ENCODE results near the gene HSPBP1. TPM values are rescaled to one million over a fixed set of nuclear protein-coding genes. Genes with fewer than 3 reads are reported as not detected.

HSPBP1 gene
- total and polyA plus RNA-seq, 7 donors, result 19.7 to 62.7 (median 30.5) TPM

DNA sequence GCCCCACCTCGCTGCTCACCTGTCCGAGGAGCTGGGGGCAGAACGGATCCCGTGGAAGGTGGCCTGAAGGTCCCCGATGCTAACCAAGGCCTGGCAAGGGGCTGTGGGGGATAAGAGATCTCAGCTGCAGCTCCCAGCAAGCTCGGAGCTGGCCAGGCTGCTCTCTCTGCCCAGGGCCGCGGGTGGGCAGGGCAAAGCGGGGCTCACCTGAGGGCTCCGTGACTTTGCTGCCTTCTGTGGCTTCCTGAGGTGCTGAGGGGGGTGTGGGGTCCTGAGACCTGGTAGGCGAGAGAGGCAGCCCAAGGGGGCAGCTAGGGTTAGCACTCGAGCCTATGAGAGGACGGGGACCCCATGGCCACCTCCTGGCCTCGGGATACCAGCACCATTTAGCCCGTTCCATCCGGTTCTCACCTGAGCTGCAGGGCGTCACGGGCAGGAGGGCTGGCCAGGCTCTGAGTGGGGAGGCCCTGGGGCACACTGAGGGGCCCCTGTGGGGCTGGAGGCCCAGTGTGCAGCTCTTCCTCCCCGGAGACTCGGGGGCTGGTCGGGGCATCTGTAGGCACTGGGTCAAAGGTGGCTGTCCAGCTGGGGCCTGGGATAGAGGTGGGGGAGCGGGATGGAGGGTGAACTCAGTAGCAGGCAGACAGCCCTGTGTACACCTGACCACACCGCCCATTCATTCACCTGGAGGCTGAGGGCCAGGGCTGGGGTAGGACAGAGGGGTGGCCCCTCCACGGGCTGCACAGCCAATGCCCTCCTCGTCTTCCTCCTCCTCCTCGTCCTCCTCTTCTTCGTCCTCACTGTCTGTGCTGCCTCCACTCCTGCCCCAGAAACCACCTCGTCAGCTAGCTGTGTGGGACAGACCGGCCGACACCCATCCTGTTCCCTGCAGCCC lies 48.3 kb downstream of the HSPBP1 start:
- TF ChIP-seq POLR2AphosphoS5 (IDR thresholded peaks at IDR 0.05) (no peak), POLR2A (IDR thresholded peaks at IDR 0.05) (no peak)
- H3K4me1 ChIP-seq, result peaks cover 0 to 24% (median 19%) of the 10 kb centered on the region in 4 donors
- H3K36me3 ChIP-seq, result peaks cover 30 to 76% (median 47%) of the 10 kb centered on the region in 4 donors
- WGBS, 2 donors, result 95% methylated on average over 30 of the region's 30 CpGs
- H3K27me3 ChIP-seq, result no peaks in the 10 kb centered on the region
- H3K4me3 ChIP-seq, result no peak overlapping the region
- intact Hi-C loops (cut with DNase I), result no loop called here
- no peak overlapping the region for H3K27ac ChIP-seq
- peak; percentile 56 for DNase-seq
- no peaks in the 10 kb centered on the region for H3K9me3 ChIP-seq

DNA sequence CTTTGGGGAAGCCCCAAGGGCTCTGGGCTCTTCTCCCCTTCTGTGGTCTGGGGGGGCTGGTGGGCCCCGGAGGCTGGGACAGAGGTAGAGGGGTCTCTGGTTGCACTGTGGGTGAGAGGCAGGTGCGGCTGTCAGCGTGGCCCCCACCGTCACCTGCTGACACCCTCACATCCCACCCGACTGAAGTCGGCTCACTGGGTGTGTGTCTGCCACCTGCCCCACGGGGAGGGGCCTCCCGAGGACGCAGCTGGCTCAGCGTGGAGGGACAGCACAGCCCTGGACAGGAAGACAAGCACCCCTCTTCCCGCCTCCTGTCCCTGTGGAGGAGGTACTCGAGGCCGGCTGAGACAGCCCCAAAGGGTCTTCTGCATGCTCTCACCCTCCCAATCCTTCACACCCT lies 49.1 kb downstream of the HSPBP1 start:
- peaks cover 0 to 24% (median 19%) of the 10 kb centered on the region in 4 donors for H3K4me1 ChIP-seq
- 91 to 92% methylated on average over 13 of the region's 13 CpGs for WGBS, 2 donors
- H3K27ac ChIP-seq, result no peak overlapping the region
- H3K9me3 ChIP-seq, result no peaks in the 10 kb centered on the region
- intact Hi-C loops (cut with DNase I), result no loop called here
- peaks cover 23 to 75% (median 39%) of the 10 kb centered on the region in 4 donors for H3K36me3 ChIP-seq
- no peaks in the 10 kb centered on the region for H3K27me3 ChIP-seq
- no peak overlapping the region for H3K4me3 ChIP-seq
- no peak for DNase-seq
- TF ChIP-seq POLR2A (IDR thresholded peaks at IDR 0.05) (no peak), POLR2AphosphoS5 (IDR thresholded peaks at IDR 0.05) (no peak), EP300 (IDR thresholded peaks at IDR 0.05) (no peak)
- TF ChIP-seq, protein P1, sequence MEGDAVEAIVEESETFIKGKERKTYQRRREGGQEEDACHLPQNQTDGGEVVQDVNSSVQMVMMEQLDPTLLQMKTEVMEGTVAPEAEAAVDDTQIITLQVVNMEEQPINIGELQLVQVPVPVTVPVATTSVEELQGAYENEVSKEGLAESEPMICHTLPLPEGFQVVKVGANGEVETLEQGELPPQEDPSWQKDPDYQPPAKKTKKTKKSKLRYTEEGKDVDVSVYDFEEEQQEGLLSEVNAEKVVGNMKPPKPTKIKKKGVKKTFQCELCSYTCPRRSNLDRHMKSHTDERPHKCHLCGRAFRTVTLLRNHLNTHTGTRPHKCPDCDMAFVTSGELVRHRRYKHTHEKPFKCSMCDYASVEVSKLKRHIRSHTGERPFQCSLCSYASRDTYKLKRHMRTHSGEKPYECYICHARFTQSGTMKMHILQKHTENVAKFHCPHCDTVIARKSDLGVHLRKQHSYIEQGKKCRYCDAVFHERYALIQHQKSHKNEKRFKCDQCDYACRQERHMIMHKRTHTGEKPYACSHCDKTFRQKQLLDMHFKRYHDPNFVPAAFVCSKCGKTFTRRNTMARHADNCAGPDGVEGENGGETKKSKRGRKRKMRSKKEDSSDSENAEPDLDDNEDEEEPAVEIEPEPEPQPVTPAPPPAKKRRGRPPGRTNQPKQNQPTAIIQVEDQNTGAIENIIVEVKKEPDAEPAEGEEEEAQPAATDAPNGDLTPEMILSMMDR (IDR thresholded peaks at IDR 0.05), result no peak

DNA sequence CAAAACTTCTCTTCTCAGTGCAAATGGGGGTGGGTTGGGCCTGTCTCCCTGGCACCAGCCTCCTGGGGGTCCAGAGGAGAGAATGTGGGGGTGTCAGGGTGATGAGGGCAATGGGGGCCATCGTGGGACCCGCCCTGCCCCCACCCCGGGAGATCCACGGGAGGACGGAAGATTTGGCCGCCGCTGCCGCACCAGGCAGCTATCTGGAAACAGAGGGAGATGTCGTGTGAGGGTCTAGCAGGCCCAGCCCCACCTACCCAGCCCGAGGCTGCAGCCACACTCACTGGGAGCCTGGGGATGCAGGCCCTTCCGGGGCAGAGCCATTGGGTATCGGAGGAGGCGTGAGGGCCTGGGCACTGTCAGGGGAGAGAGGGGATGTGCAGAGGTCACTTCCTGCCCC lies 49.6 kb downstream of the HSPBP1 start:
- no peaks in the 10 kb centered on the region for H3K9me3 ChIP-seq
- no peak overlapping the region for H3K27ac ChIP-seq
- WGBS, 2 donors, result 89 to 91% methylated on average over 13 of the region's 13 CpGs
- peaks cover 0 to 24% (median 19%) of the 10 kb centered on the region in 4 donors for H3K4me1 ChIP-seq
- DNase-seq, result no peak
- intact Hi-C loops (cut with DNase I), result no loop called here
- TF ChIP-seq POLR2A (IDR thresholded peaks at IDR 0.05), result no peak
- no peak overlapping the region for H3K4me3 ChIP-seq
- peaks cover 23 to 74% (median 38%) of the 10 kb centered on the region in 4 donors for H3K36me3 ChIP-seq
- H3K27me3 ChIP-seq, result no peaks in the 10 kb centered on the region

DNA sequence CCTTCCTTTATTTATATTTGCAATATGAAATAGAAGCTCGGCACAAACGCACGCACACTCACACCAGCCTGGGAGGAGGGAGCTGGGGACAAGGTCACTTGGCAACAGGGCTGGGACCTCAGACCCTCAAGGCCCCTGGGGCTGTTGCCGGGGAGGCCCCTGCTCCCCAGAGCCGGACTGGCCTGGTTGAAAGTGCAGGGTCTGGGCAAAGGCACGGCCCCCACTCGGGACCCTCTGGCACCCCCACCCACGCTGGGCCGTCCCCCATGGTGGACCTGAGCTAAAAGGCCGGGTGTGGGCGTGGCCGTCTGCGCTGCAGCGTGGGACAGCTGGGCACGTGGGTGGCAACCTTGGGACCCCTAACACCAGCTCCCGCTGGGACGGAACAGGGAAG lies 50.1 kb downstream of the HSPBP1 start:
- TF ChIP-seq POLR2A (IDR thresholded peaks at IDR 0.05), result no peak
- no peak for TF ChIP-seq POLR2AphosphoS5 (IDR thresholded peaks at IDR 0.05)
- TF ChIP-seq, protein P1 (IDR thresholded peaks at IDR 0.05), result no peak
- no peak for TF ChIP-seq EP300 (IDR thresholded peaks at IDR 0.05)
- Histone ChIP-seq H3K4me1 (peaks cover 0 to 24% (median 19%) of the 10 kb centered on the region in 4 donors), H3K9me3 (no peaks in the 10 kb centered on the region), H3K27ac (no peak overlapping the region), H3K27me3 (no peaks in the 10 kb centered on the region), H3K4me3 (no peak overlapping the region), H3K36me3 (peaks cover 23 to 68% (median 37%) of the 10 kb centered on the region in 4 donors)
- intact Hi-C loops (cut with DNase I), result no loop called here
- 84 to 89% methylated on average over 17 of the region's 17 CpGs for WGBS, 2 donors
- no peak for DNase-seq

DNA sequence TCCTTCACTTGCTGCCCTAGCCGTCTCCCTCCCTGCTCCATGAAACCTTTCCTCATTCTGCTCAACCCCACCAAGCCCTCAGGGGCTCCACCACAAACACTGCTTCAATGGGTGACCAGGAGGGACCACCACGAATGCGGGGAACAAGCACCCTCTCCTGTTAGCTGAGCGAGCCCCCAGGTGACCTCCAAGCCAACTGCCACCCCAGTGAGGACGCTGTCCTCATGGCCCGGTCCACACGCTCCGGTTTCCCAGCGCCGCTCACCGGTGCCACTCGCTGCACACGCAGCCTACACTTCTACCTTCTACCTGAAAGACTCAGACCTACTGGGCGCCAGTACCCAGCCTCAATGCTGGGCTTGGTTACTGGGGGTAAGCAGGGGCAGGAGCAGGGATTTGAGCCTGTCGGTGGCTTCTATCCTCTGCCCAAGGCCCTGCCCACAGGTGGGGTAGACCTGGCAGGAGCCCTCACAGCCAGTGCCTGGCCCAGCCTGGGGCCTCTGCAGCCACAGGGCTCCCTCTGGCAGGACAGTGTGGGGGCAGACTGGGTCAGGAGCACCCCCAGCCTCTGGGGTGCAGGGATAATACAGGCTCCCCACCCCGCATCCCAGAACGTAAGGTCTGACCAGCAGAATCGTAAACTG lies 50.6 kb downstream of the HSPBP1 start:
- WGBS, 2 donors, result 92 to 93% methylated on average over 18 of the region's 18 CpGs
- DNase-seq, result no peak
- TF ChIP-seq EP300 (IDR thresholded peaks at IDR 0.05), result no peak
- TF ChIP-seq, protein P1 (IDR thresholded peaks at IDR 0.05), result no peak
- no peak for TF ChIP-seq POLR2A (IDR thresholded peaks at IDR 0.05)
- TF ChIP-seq POLR2AphosphoS5 (IDR thresholded peaks at IDR 0.05), result no peak
- intact Hi-C loops (cut with DNase I), result no loop called here
- H3K4me3 ChIP-seq, result no peak overlapping the region
- peaks cover 0 to 24% (median 19%) of the 10 kb centered on the region in 4 donors for H3K4me1 ChIP-seq
- H3K27me3 ChIP-seq, result no peaks in the 10 kb centered on the region
- H3K36me3 ChIP-seq, result peaks cover 23 to 63% (median 35%) of the 10 kb centered on the region in 4 donors
- H3K27ac ChIP-seq, result peak overlapping the region in 2 of 4 donors; percentile 56 to 67
- no peaks in the 10 kb centered on the region for H3K9me3 ChIP-seq
